Pancreas (tissue), 10 donors: ENCODE results near the gene KCND2. TPM values are rescaled to one million over a fixed set of nuclear protein-coding genes. Genes with fewer than 3 reads are reported as not detected.
"Not testable (repeated sequence)": the region's sequence is repeated elsewhere in the genome, so short reads cannot be mapped to it uniquely, and the experiment has no call there.

ENCODE experiments used
- ATAC-seq, 4 donors: fragments of 200-7000 bp; cut with Tn5 transposase; one replicate each; pipeline versions ENCODE4 v1.8.0 to v1.9.1; 2020; ENCODE audit warnings: mild to moderate bottlenecking in 4 of 4, moderate library complexity in 4 of 4
- DNase-seq, 6 donors: peaks; one replicate each; pipeline ENCODE4 v3.0.0-alpha.2; 2020
- FAIRE-seq: peaks from 2 replicates; lab custom pipeline; 2012; peaks lifted over from hg19 to GRCh38; lab: Jason Lieb, UNC
- H3K27ac ChIP-seq, 4 donors: fragments of 200-600 bp; sonication (generic); 1 replicate in 3 of 4; 2 replicates in 1 of 4; pipeline versions ENCODE4 v1.5.0 to v1.8.0; 2020
- H3K27me3 ChIP-seq, 4 donors: fragments of 200-600 bp; one replicate each; pipeline ENCODE4 v1.8.0; 2021
- H3K36me3 ChIP-seq, 3 donors: fragments of 200-600 bp; sonication (generic) in 1 of 3; one replicate each; pipeline versions ENCODE4 v1.5.0 to v1.8.0; 2020 to 2021
- H3K4me1 ChIP-seq, 3 donors: fragments of 200-600 bp; one replicate each; pipeline ENCODE4 v1.8.0; 2021
- H3K4me3 ChIP-seq, 4 donors: fragments of 200-600 bp; sonication (generic) in 2 of 4; one replicate each; pipeline versions ENCODE4 v1.5.0 to v1.8.0; 2020 to 2021
- H3K9me3 ChIP-seq, 4 donors: fragments of 200-600 bp; one replicate each; pipeline ENCODE4 v1.8.0; 2021
- WGBS, 2 donors: extraction: QIAGEN DNeasy Blood & Tissue Kit; methylation state at CpG; one replicate each; pipeline ENCODE4 v1.1.7; 2013; 5-methylcytosine and 5-hydroxymethylcytosine counted together
- intact Hi-C, 3 donors: fragments of 100-400 bp; cut with DNase I; formaldehyde crosslinking; loops; one replicate each; pipeline versions ENCODE4 v1.11.1 to v1.14.2; 2022
- polyA plus RNA-seq, 2 donors: library from polyadenylated mRNA; stranded (reverse); fragments of 200-250 nt; gene quantifications; one replicate each; pipeline ENCODE4 v1.2.3, GENCODE V29; 2013
- total RNA-seq, 6 donors: library from RNA; stranded (reverse); fragmentation: NEBNext Ultra II Directional in 4 of 6; extraction: Animal tissue kit (Norgen Biotek cat#: 25700) in 4 of 6; gene quantifications; one replicate each; pipeline versions ENCODE4 v1.2.1 to v1.2.4, GENCODE V29; 2021 to 2023
- TF ChIP-seq, protein P1 (sequence below), 4 donors: fragments of 200-600 bp; sonication (generic) in 3 of 4; IDR thresholded peaks; one replicate each; pipeline versions ENCODE4 v1.5.0 to v1.8.0; 2021; ENCODE audit warnings: antibody characterized with exemption in 4 of 4
- donor health status: healthy with polysubstance abuse.
- donor health status: DM: no; HTN: no; CAD: no; lungs with moderate emphysema.
- donor health status: DM: no; HTN: no; CAD: no.
- donor health status: control.
- donor health status: control.
- donor health status: Bipolar disorder and iron deficiency.
- donor health status: DM: yes; HTN: yes; CAD: no.
- donor health status: DM: no; HTN: no; CAD: no.
- donor health status: DM: no; HTN: no; CAD: no.
- donor health status: DM: yes; HTN: yes; CAD: no.

The KCND2 gene
- total RNA-seq (1 to 10 TPM in 2 of 6 donors, under 1 TPM in 4; 0.13 to 1.2 (median 0.41) TPM), polyA plus RNA-seq (under 1 TPM; 0.11 to 0.26 TPM)

DNA sequence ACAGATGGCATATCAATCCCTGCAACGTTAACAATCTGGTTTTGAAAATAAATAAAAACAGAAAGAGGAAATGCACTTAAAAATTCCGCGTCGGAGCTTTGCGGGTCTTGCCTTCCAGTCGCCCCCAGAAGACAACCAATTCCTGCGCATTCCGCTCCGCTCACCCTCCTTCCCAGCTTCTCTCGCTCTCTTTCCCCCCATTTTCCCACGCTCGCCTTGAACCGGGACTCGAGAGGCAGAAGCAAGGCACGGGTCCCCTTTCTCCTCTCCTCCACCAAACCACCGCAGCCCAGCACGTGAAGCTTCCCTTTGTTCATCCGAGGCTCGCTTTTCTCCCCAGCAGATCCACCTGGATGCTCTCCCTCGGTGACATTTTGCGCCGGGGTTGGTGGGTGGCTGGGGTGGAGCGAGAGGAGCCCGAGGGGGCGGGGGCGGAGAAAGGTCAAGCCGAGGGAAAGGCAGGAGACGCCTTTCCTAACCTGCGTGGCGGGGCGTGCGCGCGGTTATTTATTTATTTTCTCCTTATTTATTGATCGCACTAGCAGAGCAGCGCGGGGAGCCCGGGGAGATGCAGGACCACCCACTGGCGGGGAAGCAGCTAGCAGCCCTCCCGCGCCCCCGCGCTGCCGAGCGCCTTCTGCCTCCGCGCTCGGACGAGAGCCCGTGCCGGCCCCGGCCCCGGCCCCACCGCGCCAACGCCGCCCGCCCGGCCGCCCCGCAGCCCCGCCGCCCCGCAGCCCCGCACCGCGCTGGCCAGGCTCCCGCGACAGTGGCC is at the start of gene KCND2:
KCND2 (plus strand) TSS at position 475 of the 775 bp plus-strand sequence.
- H3K4me1 ChIP-seq: no peaks in the 10 kb centered on the region
- no peak for FAIRE-seq
- intact Hi-C loops: loop anchor here in 1 of 3 donors (10.0 kb wide), 1 partner anchor 338 kb away; no protein-coding TSS in a partner anchor
- peak in 2 of 6 donors; percentile 59 to 65 for DNase-seq
- H3K27me3 ChIP-seq: no peaks in the 10 kb centered on the region
- H3K36me3 ChIP-seq: no peaks in the 10 kb centered on the region
- peak within 1 kb of the TSS in 1 of 4 donors; percentile 12 for H3K27ac ChIP-seq
- WGBS, 2 donors: 1% methylated on average over 48 to 69 of the region's 69 CpGs
- H3K4me3 ChIP-seq: peak within 1 kb of the TSS; percentile 24 to 51 (median 28)
- H3K9me3 ChIP-seq: no peaks in the 10 kb centered on the region
- ATAC-seq: peak; percentile 21 to 47 (median 40)
- TF ChIP-seq, protein P1, sequence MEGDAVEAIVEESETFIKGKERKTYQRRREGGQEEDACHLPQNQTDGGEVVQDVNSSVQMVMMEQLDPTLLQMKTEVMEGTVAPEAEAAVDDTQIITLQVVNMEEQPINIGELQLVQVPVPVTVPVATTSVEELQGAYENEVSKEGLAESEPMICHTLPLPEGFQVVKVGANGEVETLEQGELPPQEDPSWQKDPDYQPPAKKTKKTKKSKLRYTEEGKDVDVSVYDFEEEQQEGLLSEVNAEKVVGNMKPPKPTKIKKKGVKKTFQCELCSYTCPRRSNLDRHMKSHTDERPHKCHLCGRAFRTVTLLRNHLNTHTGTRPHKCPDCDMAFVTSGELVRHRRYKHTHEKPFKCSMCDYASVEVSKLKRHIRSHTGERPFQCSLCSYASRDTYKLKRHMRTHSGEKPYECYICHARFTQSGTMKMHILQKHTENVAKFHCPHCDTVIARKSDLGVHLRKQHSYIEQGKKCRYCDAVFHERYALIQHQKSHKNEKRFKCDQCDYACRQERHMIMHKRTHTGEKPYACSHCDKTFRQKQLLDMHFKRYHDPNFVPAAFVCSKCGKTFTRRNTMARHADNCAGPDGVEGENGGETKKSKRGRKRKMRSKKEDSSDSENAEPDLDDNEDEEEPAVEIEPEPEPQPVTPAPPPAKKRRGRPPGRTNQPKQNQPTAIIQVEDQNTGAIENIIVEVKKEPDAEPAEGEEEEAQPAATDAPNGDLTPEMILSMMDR (IDR thresholded peaks at IDR 0.05): no peak

DNA sequence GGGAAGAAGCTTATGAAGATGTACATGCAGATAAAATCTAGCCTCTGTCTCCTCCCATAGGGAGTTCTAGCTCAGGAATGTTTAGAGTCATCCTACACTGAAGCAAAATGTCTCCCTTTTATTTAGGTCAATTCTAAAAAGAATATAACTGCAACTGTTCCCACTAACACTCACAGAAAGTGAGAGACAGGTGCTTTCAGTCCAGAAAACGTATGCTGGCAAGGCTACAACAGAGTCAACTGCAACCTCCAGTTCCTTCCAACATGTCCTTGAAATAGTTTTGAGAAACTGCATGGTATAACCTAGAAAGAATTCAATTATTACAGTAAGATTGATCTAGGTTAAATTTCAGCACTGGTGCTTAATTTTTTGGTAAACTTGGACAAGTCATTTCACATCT is 46.8 kb upstream of the KCND2 start:
- FAIRE-seq: no peak
- no peak for ATAC-seq
- Histone ChIP-seq H3K36me3 (no peaks in the 10 kb centered on the region), H3K27me3 (no peaks in the 10 kb centered on the region), H3K27ac (no peak overlapping the region), H3K4me3 (no peak overlapping the region), H3K9me3 (no peaks in the 10 kb centered on the region), H3K4me1 (no peaks in the 10 kb centered on the region)
- 16 to 19% methylated on average over 1 of the region's 1 CpG for WGBS, 2 donors
- DNase-seq: no peak
- TF ChIP-seq, protein P1 (IDR thresholded peaks at IDR 0.05): no peak
- intact Hi-C loops: no loop called here

DNA sequence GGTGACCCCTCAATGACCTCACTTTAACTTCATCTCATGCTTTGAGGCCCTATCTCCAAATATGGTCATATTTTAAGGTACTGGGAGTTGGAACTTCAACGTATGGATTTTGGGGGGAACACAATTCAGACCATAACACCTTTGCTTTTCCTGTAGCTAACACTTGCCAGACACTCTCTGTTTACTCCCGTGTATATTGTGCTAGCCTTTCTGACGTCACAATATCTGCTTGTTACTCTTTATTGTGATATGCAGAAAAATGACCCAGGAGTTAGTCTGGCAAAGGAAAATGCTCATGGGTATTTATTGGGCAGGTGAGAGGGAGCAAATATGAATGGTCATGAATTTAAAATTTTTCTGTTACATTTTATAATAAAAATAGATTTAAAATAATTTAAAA is 45.7 kb upstream of the KCND2 start:
- Histone ChIP-seq H3K27ac (no peak overlapping the region), H3K36me3 (no peaks in the 10 kb centered on the region), H3K4me1 (no peaks in the 10 kb centered on the region), H3K27me3 (no peaks in the 10 kb centered on the region), H3K9me3 (no peaks in the 10 kb centered on the region), H3K4me3 (no peak overlapping the region)
- ATAC-seq: no peak
- intact Hi-C loops: no loop called here
- TF ChIP-seq, protein P1 (IDR thresholded peaks at IDR 0.05): no peak
- WGBS, 2 donors: 45 to 47% methylated on average over 3 of the region's 3 CpGs
- no peak for FAIRE-seq
- DNase-seq: no peak

DNA sequence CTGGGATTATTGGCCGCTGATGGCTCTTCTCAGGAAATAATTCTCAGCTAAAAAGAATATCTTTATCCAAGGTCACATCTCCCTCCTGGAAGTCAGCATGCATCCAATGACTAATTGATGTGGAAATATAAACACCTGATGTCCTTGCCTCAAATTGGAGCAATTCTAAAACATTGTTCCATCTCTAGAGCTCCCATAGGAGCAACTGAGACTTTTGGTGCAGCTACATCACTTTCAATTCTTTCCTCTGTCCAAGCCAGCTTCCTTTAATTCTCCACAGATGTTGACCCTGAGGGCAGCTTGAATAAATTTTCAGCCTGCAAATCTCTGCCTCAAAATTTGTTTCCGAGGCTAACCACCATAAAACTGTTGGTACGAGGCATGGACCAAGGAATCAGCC is 43.9 kb upstream of the KCND2 start:
- no peak for ATAC-seq
- intact Hi-C loops: no loop called here
- H3K27me3 ChIP-seq: no peaks in the 10 kb centered on the region
- TF ChIP-seq, protein P1 (IDR thresholded peaks at IDR 0.05): no peak
- WGBS, 2 donors: 46 to 67% methylated on average over 3 of the region's 3 CpGs
- DNase-seq: no peak
- no peak overlapping the region for H3K27ac ChIP-seq
- no peak for FAIRE-seq
- no peaks in the 10 kb centered on the region for H3K4me1 ChIP-seq
- no peaks in the 10 kb centered on the region for H3K9me3 ChIP-seq
- H3K4me3 ChIP-seq: no peak overlapping the region
- H3K36me3 ChIP-seq: no peaks in the 10 kb centered on the region

DNA sequence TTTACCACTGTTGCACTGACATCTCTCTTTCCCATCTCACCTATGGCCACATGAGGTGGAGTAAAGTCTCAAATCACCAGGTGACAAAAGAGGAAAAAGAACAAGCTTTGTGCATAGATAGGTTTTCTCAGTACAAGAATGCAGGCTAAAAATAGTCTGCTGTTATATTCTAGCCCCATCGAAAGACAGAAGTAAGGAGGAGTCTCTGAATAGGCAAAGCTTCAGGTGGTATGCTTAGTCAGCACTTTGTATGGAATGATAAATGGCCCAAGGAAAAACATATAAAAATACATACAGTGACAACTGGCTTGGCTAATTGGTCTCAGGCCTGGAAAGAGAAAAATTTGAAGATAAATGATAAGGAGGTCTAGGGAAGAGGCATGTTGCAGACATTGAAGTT is 39.6 kb upstream of the KCND2 start:
- TF ChIP-seq, protein P1 (IDR thresholded peaks at IDR 0.05): no peak
- WGBS, 2 donors: 52 to 65% methylated on average over 1 of the region's 1 CpG
- intact Hi-C loops: no loop called here
- no peaks in the 10 kb centered on the region for H3K36me3 ChIP-seq
- no peaks in the 10 kb centered on the region for H3K9me3 ChIP-seq
- no peaks in the 10 kb centered on the region for H3K4me1 ChIP-seq
- H3K27me3 ChIP-seq: no peaks in the 10 kb centered on the region
- ATAC-seq (no peak), FAIRE-seq (no peak), DNase-seq (no peak)
- no peak overlapping the region for H3K27ac ChIP-seq
- no peak overlapping the region for H3K4me3 ChIP-seq

DNA sequence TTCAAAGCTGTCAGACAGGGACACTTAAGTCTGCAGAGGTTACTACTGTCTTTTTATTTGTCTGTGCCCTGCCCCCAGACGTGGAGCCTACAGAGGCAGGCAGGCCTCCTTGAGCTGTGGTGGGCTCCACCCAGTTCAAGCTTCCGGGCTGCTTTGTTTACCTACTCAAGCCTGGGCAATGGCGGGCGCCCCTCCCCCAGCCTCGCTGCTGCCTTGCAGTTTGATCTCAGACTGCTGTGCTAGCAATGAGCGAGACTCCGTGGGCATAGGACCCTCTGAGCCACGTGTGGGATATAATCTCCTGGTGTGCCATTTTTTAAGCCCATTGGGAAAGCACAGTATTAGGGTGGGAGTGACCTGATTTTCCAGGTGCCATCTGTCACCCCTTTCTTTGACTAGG is 32.6 kb upstream of the KCND2 start:
- H3K4me1 ChIP-seq, DNase-seq, intact Hi-C loops, H3K27ac ChIP-seq, H3K27me3 ChIP-seq, H3K36me3 ChIP-seq, H3K9me3 ChIP-seq, ATAC-seq, FAIRE-seq, H3K4me3 ChIP-seq: not testable (repeated sequence)
- WGBS, 2 donors: 52 to 64% methylated on average over 8 of the region's 8 CpGs
